Measurements from ENCODE around the gene EEF1E1.

EEF1E1 gene

GRCh38 chr6:8113131-8113654 lies 10.8 kb upstream of the EEF1E1 start:
- Histone ChIP-seq H3K27me3 (ENCODE audit: control insufficient read depth, insufficient read depth, low read length) (no peaks in the 10 kb centered on the region), H3K4me1 (ENCODE audit: control insufficient read depth, insufficient read depth, low read length) (no peaks in the 10 kb centered on the region; the same call in 1 of the 2 replicates), H3K9me3 (ENCODE audit: control insufficient read depth, insufficient read depth, low read depth, low read length) (0 out of 2 replicates have a peak, but pooled peaks cover 3% of the 10 kb centered on the region), H3K36me3 (ENCODE audit: control insufficient read depth, insufficient read depth, low read length) (no peaks in the 10 kb centered on the region), H3K27ac (ENCODE audit: low read depth, low read length) (no peak overlapping the region), H3K4me3 (ENCODE audit: low read depth, low read length) (no peak overlapping the region), H3K9ac (ENCODE audit: low read length) (no peak overlapping the region)

GRCh38 chr6:8110725-8111124 lies 8.4 kb upstream of the EEF1E1 start:
- H3K9me3 ChIP-seq (ENCODE audit: control insufficient read depth, insufficient read depth, low read depth, low read length) = 0 out of 2 replicates have a peak, but pooled peaks cover 3% of the 10 kb centered on the region
- H3K36me3 ChIP-seq (ENCODE audit: control insufficient read depth, insufficient read depth, low read length) = no peaks in the 10 kb centered on the region
- H3K27ac ChIP-seq (ENCODE audit: low read depth, low read length) = no peak overlapping the region
- no peak overlapping the region for H3K9ac ChIP-seq (ENCODE audit: low read length)
- no peaks in the 10 kb centered on the region for H3K27me3 ChIP-seq (ENCODE audit: control insufficient read depth, insufficient read depth, low read length)
- H3K4me1 ChIP-seq (ENCODE audit: control insufficient read depth, insufficient read depth, low read length) = no peaks in the 10 kb centered on the region; the same call in 1 of the 2 replicates
- no peak overlapping the region for H3K4me3 ChIP-seq (ENCODE audit: low read depth, low read length)

- Histone ChIP-seq H3K9me3 (ENCODE audit: control insufficient read depth, insufficient read depth, low read depth, low read length) (no peaks in the 10 kb centered on the region), H3K27me3 (ENCODE audit: control insufficient read depth, insufficient read depth, low read length) (no peaks in the 10 kb centered on the region), H3K36me3 (ENCODE audit: control insufficient read depth, insufficient read depth, low read length) (no peaks in the 10 kb centered on the region), H3K27ac (ENCODE audit: low read depth, low read length) (no peak overlapping the region), H3K4me1 (ENCODE audit: control insufficient read depth, insufficient read depth, low read length) (no peaks in the 10 kb centered on the region; the same call in 1 of the 2 replicates), H3K4me3 (ENCODE audit: low read depth, low read length) (no peak overlapping the region), H3K9ac (ENCODE audit: low read length) (no peak overlapping the region)
These were observed 7.9 kb upstream of the EEF1E1 start for GRCh38 chr6:8110117-8110721.

GRCh38 chr6:8108759-8109539 lies 6.6 kb upstream of the EEF1E1 start:
- Histone ChIP-seq H3K9ac (ENCODE audit: low read length) (no peak overlapping the region), H3K27me3 (ENCODE audit: control insufficient read depth, insufficient read depth, low read length) (no peaks in the 10 kb centered on the region), H3K9me3 (ENCODE audit: control insufficient read depth, insufficient read depth, low read depth, low read length) (no peaks in the 10 kb centered on the region), H3K4me1 (ENCODE audit: control insufficient read depth, insufficient read depth, low read length) (no peaks in the 10 kb centered on the region; the same call in 1 of the 2 replicates), H3K27ac (ENCODE audit: low read depth, low read length) (no peak overlapping the region), H3K4me3 (ENCODE audit: low read depth, low read length) (no peak overlapping the region), H3K36me3 (ENCODE audit: control insufficient read depth, insufficient read depth, low read length) (no peaks in the 10 kb centered on the region)

- H3K9me3 ChIP-seq (ENCODE audit: control insufficient read depth, insufficient read depth, low read depth, low read length) = no peaks in the 10 kb centered on the region
- H3K9ac ChIP-seq (ENCODE audit: low read length) = no peak overlapping the region
- H3K36me3 ChIP-seq (ENCODE audit: control insufficient read depth, insufficient read depth, low read length) = no peaks in the 10 kb centered on the region
- no peaks in the 10 kb centered on the region; the same call in 1 of the 2 replicates for H3K4me1 ChIP-seq (ENCODE audit: control insufficient read depth, insufficient read depth, low read length)
- H3K27ac ChIP-seq (ENCODE audit: low read depth, low read length) = no peak overlapping the region
- no peak overlapping the region for H3K4me3 ChIP-seq (ENCODE audit: low read depth, low read length)
- no peaks in the 10 kb centered on the region for H3K27me3 ChIP-seq (ENCODE audit: control insufficient read depth, insufficient read depth, low read length)
These were observed 5.8 kb upstream of the EEF1E1 start for GRCh38 chr6:8108031-8108660.

GRCh38 chr6:8105791-8106190 lies 3.4 kb upstream of the EEF1E1 start:
- H3K4me3 ChIP-seq (ENCODE audit: low read depth, low read length) = no peak overlapping the region
- H3K27ac ChIP-seq (ENCODE audit: low read depth, low read length) = no peak overlapping the region
- no peaks in the 10 kb centered on the region for H3K9me3 ChIP-seq (ENCODE audit: control insufficient read depth, insufficient read depth, low read depth, low read length)
- H3K4me1 ChIP-seq (ENCODE audit: control insufficient read depth, insufficient read depth, low read length) = peaks cover 4% of the 10 kb centered on the region; the same call in 1 of the 2 replicates
- H3K36me3 ChIP-seq (ENCODE audit: control insufficient read depth, insufficient read depth, low read length) = no peaks in the 10 kb centered on the region
- no peaks in the 10 kb centered on the region for H3K27me3 ChIP-seq (ENCODE audit: control insufficient read depth, insufficient read depth, low read length)
- no peak overlapping the region for H3K9ac ChIP-seq (ENCODE audit: low read length)

GRCh38 chr6:8103726-8104125 lies 1.4 kb upstream of the EEF1E1 start:
- H3K27me3 ChIP-seq (ENCODE audit: control insufficient read depth, insufficient read depth, low read length) = no peaks in the 10 kb centered on the region
- H3K9ac ChIP-seq (ENCODE audit: low read length) = no peak overlapping the region
- H3K36me3 ChIP-seq (ENCODE audit: control insufficient read depth, insufficient read depth, low read length) = peaks cover 13% of the 10 kb centered on the region
- peaks cover 8% of the 10 kb centered on the region; the same call in 1 of the 2 replicates for H3K4me1 ChIP-seq (ENCODE audit: control insufficient read depth, insufficient read depth, low read length)
- no peak overlapping the region for H3K27ac ChIP-seq (ENCODE audit: low read depth, low read length)
- no peaks in the 10 kb centered on the region for H3K9me3 ChIP-seq (ENCODE audit: control insufficient read depth, insufficient read depth, low read depth, low read length)
- no peak overlapping the region for H3K4me3 ChIP-seq (ENCODE audit: low read depth, low read length)

GRCh38 chr6:8100159-8100854 lies 2.0 kb downstream of the EEF1E1 start:
- Histone ChIP-seq H3K27ac (ENCODE audit: low read depth, low read length) (no peak overlapping the region), H3K36me3 (ENCODE audit: control insufficient read depth, insufficient read depth, low read length) (peaks cover 41% of the 10 kb centered on the region), H3K4me1 (ENCODE audit: control insufficient read depth, insufficient read depth, low read length) (0 out of 2 replicates have a peak, but pooled peaks cover 8% of the 10 kb centered on the region), H3K9me3 (ENCODE audit: control insufficient read depth, insufficient read depth, low read depth, low read length) (no peaks in the 10 kb centered on the region), H3K27me3 (ENCODE audit: control insufficient read depth, insufficient read depth, low read length) (no peaks in the 10 kb centered on the region), H3K4me3 (ENCODE audit: low read depth, low read length) (peak overlapping the region; percentile 0; the same call in 1 of the 2 replicates), H3K9ac (ENCODE audit: low read length) (no peak overlapping the region)

- Histone ChIP-seq H3K4me1 (ENCODE audit: control insufficient read depth, insufficient read depth, low read length) (no peaks in the 10 kb centered on the region), H3K9ac (ENCODE audit: low read length) (no peak overlapping the region), H3K27ac (ENCODE audit: low read depth, low read length) (no peak overlapping the region), H3K36me3 (ENCODE audit: control insufficient read depth, insufficient read depth, low read length) (peaks cover 85% of the 10 kb centered on the region), H3K9me3 (ENCODE audit: control insufficient read depth, insufficient read depth, low read depth, low read length) (peaks cover 12% of the 10 kb centered on the region; the same call in 1 of the 2 replicates), H3K4me3 (ENCODE audit: low read depth, low read length) (no peak overlapping the region), H3K27me3 (ENCODE audit: control insufficient read depth, insufficient read depth, low read length) (no peaks in the 10 kb centered on the region)
These were observed 11.7 kb downstream of the EEF1E1 start for GRCh38 chr6:8090650-8091049.

- H3K27ac ChIP-seq (ENCODE audit: low read depth, low read length) = no peak overlapping the region
- H3K27me3 ChIP-seq (ENCODE audit: control insufficient read depth, insufficient read depth, low read length) = no peaks in the 10 kb centered on the region
- H3K4me1 ChIP-seq (ENCODE audit: control insufficient read depth, insufficient read depth, low read length) = no peaks in the 10 kb centered on the region
- peaks cover 78% of the 10 kb centered on the region for H3K36me3 ChIP-seq (ENCODE audit: control insufficient read depth, insufficient read depth, low read length)
- no peak overlapping the region for H3K9ac ChIP-seq (ENCODE audit: low read length)
- H3K4me3 ChIP-seq (ENCODE audit: low read depth, low read length) = no peak overlapping the region
- H3K9me3 ChIP-seq (ENCODE audit: control insufficient read depth, insufficient read depth, low read depth, low read length) = peaks cover 12% of the 10 kb centered on the region; the same call in 1 of the 2 replicates
These were observed 13.5 kb downstream of the EEF1E1 start for GRCh38 chr6:8088886-8089285.

Data from HUES6 (cell line).